HCEC 1CT (cell line): Measurements from ENCODE around the gene FBXL3.
A peak's percentile ranks its signal among the peaks of the same experiment; 100 is the strongest.

Experiments
- DNase-seq: peaks from one replicate; pipeline ENCODE4 v3.0.0-alpha.2; 2017

The FBXL3 gene

GRCh38 chr13:77026861-77027621, at the start of gene FBXL3:
Gene FBXL3, minus strand, starts transcription at chr13:77027159. Its CDS starts 5,299 bp downstream, at chr13:77021860.
- peak; percentile 94 for DNase-seq

GRCh38 chr13:77067519-77067918, 40.6 kb upstream of the FBXL3 start:
- no peak for DNase-seq

- no peak for DNase-seq
Observed at GRCh38 chr13:77065461-77066147, 38.6 kb upstream of the FBXL3 start.

- DNase-seq: peak; percentile 72
Observed at GRCh38 chr13:77062097-77062496, 35.1 kb upstream of the FBXL3 start.

GRCh38 chr13:77061362-77061761, 34.4 kb upstream of the FBXL3 start:
- no peak for DNase-seq

GRCh38 chr13:77056886-77057285, 29.9 kb upstream of the FBXL3 start:
- DNase-seq: no peak

- no peak for DNase-seq
Observed at GRCh38 chr13:77056382-77056781, 29.4 kb upstream of the FBXL3 start.

- DNase-seq: no peak
Observed at GRCh38 chr13:77055158-77055557, 28.2 kb upstream of the FBXL3 start.

GRCh38 chr13:77053192-77053591, 26.2 kb upstream of the FBXL3 start:
- no peak for DNase-seq

GRCh38 chr13:77048681-77049080, 21.7 kb upstream of the FBXL3 start:
- DNase-seq: no peak

- no peak for DNase-seq
Observed at GRCh38 chr13:77047649-77048343, 20.8 kb upstream of the FBXL3 start.

- DNase-seq: no peak
Observed at GRCh38 chr13:77042566-77043177, 15.7 kb upstream of the FBXL3 start.

- no peak for DNase-seq
Observed at GRCh38 chr13:77040835-77041234, 13.9 kb upstream of the FBXL3 start.

GRCh38 chr13:77040076-77040475, 13.1 kb upstream of the FBXL3 start:
- DNase-seq: no peak

- DNase-seq: no peak
Observed at GRCh38 chr13:77038907-77039480, 12.0 kb upstream of the FBXL3 start.

GRCh38 chr13:77036279-77036678, 9.3 kb upstream of the FBXL3 start:
- no peak for DNase-seq

GRCh38 chr13:77034881-77035280, 7.9 kb upstream of the FBXL3 start:
- DNase-seq: peak; percentile 79

GRCh38 chr13:77033717-77034302, 6.9 kb upstream of the FBXL3 start:
- peak; percentile 50 for DNase-seq

- DNase-seq: no peak
Observed at GRCh38 chr13:77031656-77032243, 4.8 kb upstream of the FBXL3 start.

GRCh38 chr13:77029436-77029835, 2.5 kb upstream of the FBXL3 start:
- DNase-seq: no peak

- peak; percentile 28 for DNase-seq
Observed at GRCh38 chr13:77028202-77028601, 1.2 kb upstream of the FBXL3 start.

- DNase-seq: peak; percentile 71
Observed at GRCh38 chr13:77026255-77026860, 601 bp downstream of the FBXL3 start.
